GM19328 (cell line): ENCODE data around the gene PNMT.
"Not testable (repeated sequence)": the region's sequence is repeated elsewhere in the genome, so short reads cannot be mapped to it uniquely, and the experiment has no call there.

Experiments used
- ATAC-seq: cut with Tn5 transposase; IDR thresholded peaks from one replicate; pipeline ENCODE4 v1.9.1; 2021; ENCODE audit warnings: mild to moderate bottlenecking, moderate library complexity; ENCODE audit not compliant: unreplicated experiment

Gene PNMT

GRCh38 chr17:39704821-39705551 is 36.7 kb downstream of the PNMT start:
- ATAC-seq = no peak

- ATAC-seq = no peak
These were observed 37.6 kb downstream of the PNMT start for GRCh38 chr17:39705786-39706348.

GRCh38 chr17:39706383-39706782 is 38.1 kb downstream of the PNMT start:
- no peak for ATAC-seq

- ATAC-seq = no peak
These were observed 38.7 kb downstream of the PNMT start for GRCh38 chr17:39706921-39707337.

- no peak for ATAC-seq
These were observed 41.2 kb downstream of the PNMT start for GRCh38 chr17:39709319-39709997.

- no peak for ATAC-seq
These were observed 42.0 kb downstream of the PNMT start for GRCh38 chr17:39709998-39710964.

GRCh38 chr17:39711071-39711470 is 42.8 kb downstream of the PNMT start:
- ATAC-seq = not testable (repeated sequence)

GRCh38 chr17:39711851-39712250 is 43.6 kb downstream of the PNMT start:
- ATAC-seq = no peak

- no peak for ATAC-seq
These were observed 46.0 kb downstream of the PNMT start for GRCh38 chr17:39714234-39714633.

GRCh38 chr17:39715375-39716072 is 47.3 kb downstream of the PNMT start:
- ATAC-seq = no peak

GRCh38 chr17:39716073-39716818 is 48.0 kb downstream of the PNMT start:
- no peak for ATAC-seq

- no peak for ATAC-seq
These were observed 48.8 kb downstream of the PNMT start for GRCh38 chr17:39716879-39717536.

GRCh38 chr17:39717660-39718059 is 49.4 kb downstream of the PNMT start:
- ATAC-seq = no peak

- no peak for ATAC-seq
These were observed 51.5 kb downstream of the PNMT start for GRCh38 chr17:39719563-39720355.
